H9 (cell line): ENCODE data around the gene CILP2. TPM values are rescaled to one million over a fixed set of nuclear protein-coding genes. Genes with fewer than 3 reads are reported as not detected.

Source experiments
- DNase-seq: peaks from one replicate; pipeline ENCODE4 v3.0.0-alpha.2; 2017
- H2AFZ ChIP-seq: one replicate; pipeline ENCODE4 v1.6.1; 2013; ENCODE audit warnings: mild to moderate bottlenecking, low read length, control low read depth, moderate library complexity
- H2AK5ac ChIP-seq: 2 replicates; pipeline ENCODE4 v1.6.1; 2013; ENCODE audit warnings: low read length, control low read depth, mixed read lengths; ENCODE audit not compliant: insufficient read length
- H2BK120ac ChIP-seq: one replicate; pipeline ENCODE4 v1.6.1; 2013; ENCODE audit warnings: low read depth, mild to moderate bottlenecking, low read length, control low read depth, inconsistent platforms; ENCODE audit not compliant: poor library complexity, severe bottlenecking
- H2BK12ac ChIP-seq: 2 replicates; pipeline ENCODE4 v1.6.1; 2013; ENCODE audit warnings: low read length, control low read depth, mixed read lengths, low read depth; ENCODE audit not compliant: insufficient read length
- H2BK15ac ChIP-seq: 2 replicates; pipeline ENCODE4 v1.6.1; 2013; ENCODE audit warnings: low read depth, low read length, control low read depth
- H2BK20ac ChIP-seq: one replicate; pipeline ENCODE4 v1.6.1; 2013; ENCODE audit warnings: low read depth, mild to moderate bottlenecking, low read length, control low read depth, inconsistent platforms; ENCODE audit not compliant: poor library complexity, severe bottlenecking
- H2BK5ac ChIP-seq: 2 replicates; pipeline ENCODE4 v1.6.1; 2013; ENCODE audit warnings: low read length, control low read depth, mixed read lengths; ENCODE audit not compliant: insufficient read length
- H3K14ac ChIP-seq: 2 replicates; pipeline ENCODE4 v1.6.1; 2013; ENCODE audit warnings: low read length, control low read depth; ENCODE audit not compliant: insufficient read depth
- H3K18ac ChIP-seq: 2 replicates; pipeline ENCODE4 v1.6.1; 2013; ENCODE audit warnings: low read depth, mild to moderate bottlenecking, mixed read lengths, low read length, control low read depth; ENCODE audit not compliant: insufficient read length
- H3K23ac ChIP-seq: 2 replicates; pipeline ENCODE4 v1.6.1; 2013; ENCODE audit warnings: low read length, control low read depth, mixed read lengths, low read depth; ENCODE audit not compliant: insufficient read length
- H3K23me2 ChIP-seq: 2 replicates; pipeline ENCODE4 v1.6.1; 2013; ENCODE audit warnings: low read depth, mild to moderate bottlenecking, mixed read lengths, low read length, control low read depth; ENCODE audit not compliant: insufficient read length, poor library complexity, severe bottlenecking
- H3K27ac ChIP-seq: 2 replicates; pipeline ENCODE4 v1.5.1; 2013; ENCODE audit warnings: low read length, control low read depth, mixed read lengths, low read depth; ENCODE audit not compliant: insufficient read length
- H3K27me3 ChIP-seq: 2 replicates; pipeline ENCODE4 v1.6.1; 2013; ENCODE audit warnings: low read length, control low read depth, inconsistent platforms; ENCODE audit not compliant: insufficient read depth
- H3K4ac ChIP-seq: 2 replicates; pipeline ENCODE4 v1.6.1; 2013; ENCODE audit warnings: low read depth, mild to moderate bottlenecking, control low read depth, inconsistent platforms, low read length, moderate library complexity
- H3K4me1 ChIP-seq: 2 replicates; pipeline ENCODE4 v1.6.1; 2013; ENCODE audit warnings: low read length, control low read depth, inconsistent platforms; ENCODE audit not compliant: insufficient read depth
- H3K4me2 ChIP-seq: 2 replicates; pipeline ENCODE4 v1.6.1; 2013; ENCODE audit warnings: low read length, control low read depth, mixed read lengths; ENCODE audit not compliant: insufficient read length, insufficient read depth
- H3K56ac ChIP-seq: 2 replicates; pipeline ENCODE4 v1.6.1; 2013; ENCODE audit warnings: low read depth, mild to moderate bottlenecking, mixed read lengths, low read length, control low read depth; ENCODE audit not compliant: insufficient read length
- H3K79me1 ChIP-seq: 2 replicates; pipeline ENCODE4 v1.6.1; 2013; ENCODE audit warnings: low read depth, mild to moderate bottlenecking, moderate library complexity, low read length, control low read depth, inconsistent platforms; ENCODE audit not compliant: insufficient read depth, poor library complexity, severe bottlenecking
- H3K79me2 ChIP-seq: 2 replicates; pipeline ENCODE4 v1.6.1; 2013; ENCODE audit warnings: low read length, control low read depth, inconsistent platforms; ENCODE audit not compliant: insufficient read depth
- H3K9ac ChIP-seq: 2 replicates; pipeline ENCODE4 v1.6.1; 2013; ENCODE audit warnings: low read length, control low read depth, mixed read lengths; ENCODE audit not compliant: insufficient read length; ENCODE audit errors: extremely low read depth
- H3K9me3 ChIP-seq: one replicate; pipeline ENCODE4 v1.6.1; 2013; ENCODE audit warnings: low read depth, low read length, inconsistent platforms; ENCODE audit not compliant: control insufficient read depth
- H3T11ph ChIP-seq: one replicate; pipeline ENCODE4 v1.6.1; 2013; ENCODE audit warnings: mild to moderate bottlenecking, low read length, control low read depth, inconsistent platforms
- H4K20me1 ChIP-seq: one replicate; pipeline ENCODE4 v1.6.1; 2013; ENCODE audit not compliant: control insufficient read depth, insufficient read length, insufficient read depth
- H4K5ac ChIP-seq: 2 replicates; pipeline ENCODE4 v1.6.1; 2013; ENCODE audit warnings: low read depth, mild to moderate bottlenecking, mixed read lengths, low read length, control low read depth; ENCODE audit not compliant: insufficient read length
- H4K8ac ChIP-seq: replicated peaks from 2 replicates; pipeline ENCODE4 v1.6.1; 2013; ENCODE audit warnings: low read length, control low read depth, mixed read lengths, low read depth; ENCODE audit not compliant: insufficient read length
- H4K91ac ChIP-seq: 2 replicates; pipeline ENCODE4 v1.6.1; 2013; ENCODE audit warnings: low read depth, mild to moderate bottlenecking, moderate library complexity, mixed read lengths, low read length, control low read depth; ENCODE audit not compliant: insufficient read length
- H3K27ac Mint-ChIP-seq, 3 experiments: 2 replicates in 2 of 3; 3 replicates in 1 of 3; pipeline ENCODE4 v1.8.0; 2020 to 2021; ENCODE audit warnings: mixed read lengths in 3 of 3, mild to moderate bottlenecking in 1 of 3, moderate library complexity in 1 of 3
- H3K27me3 Mint-ChIP-seq: 2 replicates; pipeline ENCODE4 v1.8.0; 2021; ENCODE audit warnings: low read depth, mild to moderate bottlenecking, moderate library complexity, mixed read lengths
- H3K36me3 Mint-ChIP-seq, 3 experiments: 2 replicates in 2 of 3; 3 replicates in 1 of 3; pipeline ENCODE4 v1.8.0; 2020 to 2021; ENCODE audit warnings: low read depth in 3 of 3, mixed read lengths in 3 of 3; ENCODE audit not compliant: insufficient read depth in 1 of 3
- H3K4me1 Mint-ChIP-seq, 2 experiments: 2 replicates each; pipeline ENCODE4 v1.8.0; 2020; ENCODE audit warnings: mixed read lengths in 2 of 2
- H3K4me3 Mint-ChIP-seq, 2 experiments: 2 replicates in 1 of 2; 3 replicates in 1 of 2; pipeline ENCODE4 v1.8.0; 2020 to 2021; ENCODE audit warnings: mild to moderate bottlenecking in 2 of 2, mixed read lengths in 2 of 2, moderate library complexity in 1 of 2
- H3K9me3 Mint-ChIP-seq, 2 experiments: 2 replicates in 1 of 2; 3 replicates in 1 of 2; pipeline ENCODE4 v1.8.0; 2020; ENCODE audit warnings: mild to moderate bottlenecking in 2 of 2, mixed read lengths in 2 of 2, moderate library complexity in 1 of 2
- CTCF ChIP-seq: fragments of 200-600 bp; sonication (generic); conservative IDR thresholded peaks from 3 replicates; pipeline ENCODE4 v1.8.0; 2021; ENCODE audit warnings: antibody characterized with exemption, mild to moderate bottlenecking
- WGBS: extraction: QIAGEN DNeasy Blood & Tissue Kit; methylation state at CpG from one replicate; pipeline ENCODE4 v1.1.7; 2013; ENCODE audit warnings: missing lambda C conversion rate, low lambda C conversion rate, mixed read lengths; ENCODE audit not compliant: insufficient read length; ENCODE audit errors: extremely low coverage; 5-methylcytosine and 5-hydroxymethylcytosine counted together
- total RNA-seq: library from RNA; stranded (reverse); gene quantifications from 2 replicates; pipeline ENCODE4 v1.2.1, GENCODE V29; 2021

Gene CILP2
- total RNA-seq, 1 experiment from 2014 or later, result 6.4 TPM

DNA sequence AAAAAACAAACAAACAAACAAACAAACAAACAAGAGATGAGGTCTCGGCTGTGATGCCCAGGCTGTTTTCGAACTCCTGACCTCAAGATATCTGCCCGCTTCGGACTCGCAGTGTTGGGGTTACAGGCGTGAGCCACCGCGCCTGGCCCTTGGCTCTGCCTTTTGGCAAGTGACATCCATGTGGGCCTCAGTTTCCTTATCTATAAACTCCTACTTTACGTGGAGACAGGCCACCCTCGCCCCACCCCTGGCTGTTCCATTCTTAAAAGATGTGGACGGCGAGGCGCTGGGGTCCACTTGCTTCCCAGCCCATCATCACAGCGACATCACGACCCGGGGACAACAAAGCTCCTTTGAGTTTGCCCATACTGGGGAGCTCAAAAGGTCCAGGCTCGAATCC is 24.4 kb upstream of the CILP2 start:
- H3K9ac ChIP-seq, result no peak overlapping the region
- no peak for DNase-seq
- peaks cover 3 to 13% of the 10 kb centered on the region in 2 experiments for H3K4me1 Mint-ChIP-seq
- peaks cover 4% of the 10 kb centered on the region; the same call in 1 of the 2 replicates for H3K27me3 Mint-ChIP-seq
- no peaks in the 10 kb centered on the region for H3K4me1 ChIP-seq
- H3K23ac ChIP-seq, result no peak overlapping the region
- H3K79me2 ChIP-seq, result peaks cover 6% of the 10 kb centered on the region; the same call in 1 of the 2 replicates
- no peak overlapping the region for H3K27ac Mint-ChIP-seq
- H2BK120ac ChIP-seq, result no peak overlapping the region
- no peak overlapping the region for H4K5ac ChIP-seq
- no peak overlapping the region; a peak in 1 of 5 replicates for H3K4me3 Mint-ChIP-seq
- no peak overlapping the region for H2BK20ac ChIP-seq
- no peaks in the 10 kb centered on the region for H3K27me3 ChIP-seq
- H3K79me1 ChIP-seq, result no peaks in the 10 kb centered on the region
- no peak overlapping the region for H2BK5ac ChIP-seq
- no peak overlapping the region for H4K8ac ChIP-seq
- H3K9me3 ChIP-seq, result no peaks in the 10 kb centered on the region
- H2AK5ac ChIP-seq, result no peak overlapping the region
- H3T11ph ChIP-seq, result no peak overlapping the region
- no peak overlapping the region for H2AFZ ChIP-seq
- H4K20me1 ChIP-seq, result no peaks in the 10 kb centered on the region
- H3K36me3 Mint-ChIP-seq, result peaks cover 0 to 11% (median 0%) of the 10 kb centered on the region in 3 experiments; a peak in 4 of 7 replicates
- H4K91ac ChIP-seq, result no peak overlapping the region
- H3K18ac ChIP-seq, result no peak overlapping the region
- no peak overlapping the region for H3K4me2 ChIP-seq
- WGBS, result no CpG with 5 or more reads among the region's 17 CpGs
- no peak overlapping the region for H2BK15ac ChIP-seq
- H3K4ac ChIP-seq, result no peak overlapping the region
- H3K27ac ChIP-seq, result no peak overlapping the region
- H3K23me2 ChIP-seq, result peaks cover 5% of the 10 kb centered on the region
- H3K56ac ChIP-seq, result no peak overlapping the region
- H2BK12ac ChIP-seq, result no peak overlapping the region
- no peak overlapping the region for H3K14ac ChIP-seq
- H3K9me3 Mint-ChIP-seq, result no peaks in the 10 kb centered on the region
- no peak for TF ChIP-seq CTCF
